ENCODE data around the gene KCNAB1.

KCNAB1 gene

DNA sequence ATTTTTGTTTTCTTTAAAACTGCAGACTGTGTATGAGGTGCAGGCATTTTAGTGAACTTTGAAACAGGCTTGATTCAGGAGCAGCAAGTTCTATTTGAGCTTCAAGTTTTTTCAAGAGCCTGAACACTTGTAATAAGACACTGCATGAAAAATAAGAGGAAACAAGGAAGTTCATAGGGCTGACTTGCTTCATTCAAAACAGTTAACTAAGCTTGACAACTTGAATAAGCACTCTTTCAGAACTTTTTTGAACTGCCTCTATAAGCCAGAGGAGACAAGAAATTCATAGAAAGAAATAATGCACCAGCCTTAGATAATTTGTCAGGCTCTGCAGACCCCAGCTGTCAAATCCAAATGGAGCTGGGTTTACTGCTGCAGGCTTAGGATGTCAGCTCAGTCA lies 304.4 kb downstream of the KCNAB1 start:
- no peaks in the 10 kb centered on the region for H3K9me2 ChIP-seq (replicated peaks; ENCODE audit: low read depth, low read length)
- no peaks in the 10 kb centered on the region for H3K9me3 ChIP-seq (ENCODE audit: insufficient read depth, low read depth, low read length)
- H2AFZ ChIP-seq (ENCODE audit: low read length): no peak overlapping the region
- H3K27me3 ChIP-seq (ENCODE audit: insufficient read depth, low read length, poor library complexity, severe bottlenecking): no peaks in the 10 kb centered on the region
- H3K4me3 ChIP-seq (ENCODE audit: low read length, poor library complexity, severe bottlenecking): no peak overlapping the region
- no peak overlapping the region for H3K9ac ChIP-seq (ENCODE audit: low read depth, low read length, poor library complexity, severe bottlenecking)
- TF ChIP-seq CTCF (conservative IDR thresholded peaks at IDR 0.05; ENCODE audit: low read length) (no peak), EZH2phosphoT487 (IDR thresholded peaks at IDR 0.05; ENCODE audit: borderline replicate concordance) (no peak)
- no peaks in the 10 kb centered on the region for H3K36me3 ChIP-seq (ENCODE audit: insufficient read depth, low read length)
- no peaks in the 10 kb centered on the region for H3K79me2 ChIP-seq (ENCODE audit: insufficient read depth, low read length)
- no peaks in the 10 kb centered on the region for H3F3A ChIP-seq (ENCODE audit: low read depth)
- no peaks in the 10 kb centered on the region for H3K4me1 ChIP-seq (ENCODE audit: insufficient read depth, low read length, poor library complexity, severe bottlenecking)
- H4K20me1 ChIP-seq (ENCODE audit: insufficient read depth, low read length, poor library complexity, severe bottlenecking): no peaks in the 10 kb centered on the region
- no peak overlapping the region for H3K4me2 ChIP-seq (ENCODE audit: low read depth, low read length, poor library complexity, severe bottlenecking)

GRCh38 chr3:156425651-156426050 lies 305.3 kb downstream of the KCNAB1 start:
- H3K9me3 ChIP-seq (ENCODE audit: insufficient read depth, low read depth, low read length): no peaks in the 10 kb centered on the region
- no peaks in the 10 kb centered on the region for H3K36me3 ChIP-seq (ENCODE audit: insufficient read depth, low read length)
- no peaks in the 10 kb centered on the region for H3F3A ChIP-seq (ENCODE audit: low read depth)
- H3K79me2 ChIP-seq (ENCODE audit: insufficient read depth, low read length): no peaks in the 10 kb centered on the region
- no peaks in the 10 kb centered on the region for H3K9me2 ChIP-seq (replicated peaks; ENCODE audit: low read depth, low read length)
- H3K27me3 ChIP-seq (ENCODE audit: insufficient read depth, low read length, poor library complexity, severe bottlenecking): no peaks in the 10 kb centered on the region
- no peak overlapping the region for H3K9ac ChIP-seq (ENCODE audit: low read depth, low read length, poor library complexity, severe bottlenecking)
- no peak for TF ChIP-seq EZH2phosphoT487 (IDR thresholded peaks at IDR 0.05; ENCODE audit: borderline replicate concordance)
- TF ChIP-seq CTCF (conservative IDR thresholded peaks at IDR 0.05; ENCODE audit: low read length): no peak
- no peak overlapping the region for H3K4me2 ChIP-seq (ENCODE audit: low read depth, low read length, poor library complexity, severe bottlenecking)
- H3K4me3 ChIP-seq (ENCODE audit: low read length, poor library complexity, severe bottlenecking): no peak overlapping the region
- no peak overlapping the region for H2AFZ ChIP-seq (ENCODE audit: low read length)
- no peaks in the 10 kb centered on the region for H4K20me1 ChIP-seq (ENCODE audit: insufficient read depth, low read length, poor library complexity, severe bottlenecking)
- H3K4me1 ChIP-seq (ENCODE audit: insufficient read depth, low read length, poor library complexity, severe bottlenecking): no peaks in the 10 kb centered on the region

DNA sequence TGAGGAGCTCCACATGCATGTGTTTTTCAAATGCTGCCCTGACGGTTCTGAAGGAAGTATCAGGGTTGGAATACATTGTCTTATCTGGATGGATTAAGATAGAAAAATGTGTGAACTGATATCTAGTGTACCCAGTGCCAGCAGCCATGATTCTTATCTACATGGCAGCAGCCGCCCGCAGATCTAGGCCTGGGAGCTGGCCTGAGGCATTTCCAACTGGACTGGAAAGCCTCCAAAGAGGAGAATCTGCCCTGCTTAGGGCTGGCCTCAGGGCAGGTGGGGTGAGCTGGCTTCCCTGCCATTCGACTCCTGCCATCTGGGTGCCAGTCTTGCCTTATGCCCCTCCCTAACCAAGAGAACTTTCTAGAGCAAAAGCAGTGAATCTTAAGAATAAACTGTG lies 308.7 kb downstream of the KCNAB1 start:
- no peak overlapping the region for H3K9ac ChIP-seq (ENCODE audit: low read depth, low read length, poor library complexity, severe bottlenecking)

More for the DNA sequence above, 308.7 kb downstream of the KCNAB1 start:
- H3K4me2 ChIP-seq (ENCODE audit: low read depth, low read length, poor library complexity, severe bottlenecking): no peak overlapping the region
- H3K9me2 ChIP-seq (replicated peaks; ENCODE audit: low read depth, low read length): no peaks in the 10 kb centered on the region
- no peaks in the 10 kb centered on the region for H3K9me3 ChIP-seq (ENCODE audit: insufficient read depth, low read depth, low read length)
- no peaks in the 10 kb centered on the region for H3F3A ChIP-seq (ENCODE audit: low read depth)
- TF ChIP-seq CTCF (conservative IDR thresholded peaks at IDR 0.05; ENCODE audit: low read length) (no peak), EZH2phosphoT487 (IDR thresholded peaks at IDR 0.05; ENCODE audit: borderline replicate concordance) (no peak)
- H3K36me3 ChIP-seq (ENCODE audit: insufficient read depth, low read length): no peaks in the 10 kb centered on the region
- no peak overlapping the region for H2AFZ ChIP-seq (ENCODE audit: low read length)
- no peaks in the 10 kb centered on the region for H3K4me1 ChIP-seq (ENCODE audit: insufficient read depth, low read length, poor library complexity, severe bottlenecking)
- no peak overlapping the region for H3K4me3 ChIP-seq (ENCODE audit: low read length, poor library complexity, severe bottlenecking)
- no peaks in the 10 kb centered on the region for H3K27me3 ChIP-seq (ENCODE audit: insufficient read depth, low read length, poor library complexity, severe bottlenecking)
- no peaks in the 10 kb centered on the region for H4K20me1 ChIP-seq (ENCODE audit: insufficient read depth, low read length, poor library complexity, severe bottlenecking)
- H3K79me2 ChIP-seq (ENCODE audit: insufficient read depth, low read length): no peaks in the 10 kb centered on the region

All from Loucy (cell line).